Cardiac muscle cell (in vitro differentiated cells and primary cell): ENCODE results near the gene NHLRC4. TPM values are rescaled to one million over a fixed set of nuclear protein-coding genes. Genes with fewer than 3 reads are reported as not detected.

Experiments used
- DNase-seq, 2 donors: peaks; one replicate each; pipeline versions ENCODE4 v3.0.0 to v3.0.0-alpha.2; 2010 to 2017; ENCODE audit warnings: low read depth in 1 of 2, low spot score in 1 of 2
- H3K27ac ChIP-seq: fragments of 200-600 bp; sonication (generic); 2 replicates; pipeline ENCODE4 v1.5.1; 2016
- H3K27me3 ChIP-seq: fragments of 200-600 bp; sonication (generic); 2 replicates; pipeline ENCODE4 v1.6.0; 2016; ENCODE audit warnings: control low read depth
- H3K36me3 ChIP-seq: fragments of 200-600 bp; sonication (generic); 2 replicates; pipeline ENCODE4 v1.5.1; 2016; ENCODE audit warnings: control low read depth
- H3K4me1 ChIP-seq: fragments of 200-600 bp; sonication (generic); 2 replicates; pipeline ENCODE4 v1.8.1; 2017; ENCODE audit warnings: low read depth, mild to moderate bottlenecking, mixed run types
- H3K4me3 ChIP-seq: fragments of 200-600 bp; sonication (generic); 2 replicates; pipeline ENCODE4 v1.5.1; 2016; ENCODE audit warnings: mild to moderate bottlenecking
- H3K9me3 ChIP-seq: fragments of 200-600 bp; sonication (generic); 2 replicates; pipeline ENCODE4 v1.5.1; 2017; ENCODE audit warnings: low read depth, mild to moderate bottlenecking, control low read depth
- CTCF ChIP-seq: IDR thresholded peaks from 2 replicates; pipeline ENCODE4 v1.5.1; 2012; ENCODE audit warnings: low read depth, mild to moderate bottlenecking, low read length
- polyA plus RNA-seq: library from polyadenylated mRNA; unstranded; fragments of >200 nt; fragmentation: Nextera tagmentation; extraction: Ambion mirVana; gene quantifications from 2 replicates; pipeline ENCODE4 v1.2.1, GENCODE V29; 2016
- total RNA-seq: library from RNA; depleted of rRNA; stranded (reverse); fragments of >200 nt; gene quantifications from 2 replicates; pipeline ENCODE4 v1.2.3, GENCODE V29; 2016

The NHLRC4 gene
- total and polyA plus RNA-seq, 2 experiments from 2014 or later, result 2.6 to 3.6 TPM

GRCh38 chr16:582614-583331, 16.0 kb downstream of the NHLRC4 start:
- Histone ChIP-seq H3K27me3 (no peaks in the 10 kb centered on the region), H3K4me1 (peaks cover 7% of the 10 kb centered on the region), H3K27ac (no peak overlapping the region), H3K4me3 (no peak overlapping the region), H3K36me3 (no peaks in the 10 kb centered on the region), H3K9me3 (no peaks in the 10 kb centered on the region)
- no peak for DNase-seq
- no peak for TF ChIP-seq CTCF

DNA sequence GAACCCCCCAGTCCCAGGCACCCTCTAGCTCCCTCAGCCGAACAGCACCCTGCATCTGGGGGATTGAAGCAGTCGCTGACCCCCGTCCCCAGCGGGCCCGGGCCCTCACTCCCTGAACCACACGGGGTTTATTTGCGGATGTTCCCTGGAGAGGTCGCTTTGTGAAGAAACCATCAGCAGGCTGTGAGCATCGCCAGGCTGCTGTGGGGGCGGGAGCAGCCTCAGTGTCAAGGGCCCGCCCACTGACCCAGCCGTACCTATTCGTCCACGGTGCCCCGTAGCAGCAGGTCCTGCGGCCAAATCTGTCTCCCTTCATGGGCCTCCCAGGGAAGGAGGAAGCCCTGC, 16.6 kb downstream of the NHLRC4 start:
- H3K4me3 ChIP-seq, result no peak overlapping the region
- no peaks in the 10 kb centered on the region for H3K27me3 ChIP-seq
- H3K36me3 ChIP-seq, result no peaks in the 10 kb centered on the region
- H3K4me1 ChIP-seq, result peaks cover 13% of the 10 kb centered on the region
- no peaks in the 10 kb centered on the region for H3K9me3 ChIP-seq
- no peak for DNase-seq
- no peak overlapping the region for H3K27ac ChIP-seq
- TF ChIP-seq CTCF, result no peak

DNA sequence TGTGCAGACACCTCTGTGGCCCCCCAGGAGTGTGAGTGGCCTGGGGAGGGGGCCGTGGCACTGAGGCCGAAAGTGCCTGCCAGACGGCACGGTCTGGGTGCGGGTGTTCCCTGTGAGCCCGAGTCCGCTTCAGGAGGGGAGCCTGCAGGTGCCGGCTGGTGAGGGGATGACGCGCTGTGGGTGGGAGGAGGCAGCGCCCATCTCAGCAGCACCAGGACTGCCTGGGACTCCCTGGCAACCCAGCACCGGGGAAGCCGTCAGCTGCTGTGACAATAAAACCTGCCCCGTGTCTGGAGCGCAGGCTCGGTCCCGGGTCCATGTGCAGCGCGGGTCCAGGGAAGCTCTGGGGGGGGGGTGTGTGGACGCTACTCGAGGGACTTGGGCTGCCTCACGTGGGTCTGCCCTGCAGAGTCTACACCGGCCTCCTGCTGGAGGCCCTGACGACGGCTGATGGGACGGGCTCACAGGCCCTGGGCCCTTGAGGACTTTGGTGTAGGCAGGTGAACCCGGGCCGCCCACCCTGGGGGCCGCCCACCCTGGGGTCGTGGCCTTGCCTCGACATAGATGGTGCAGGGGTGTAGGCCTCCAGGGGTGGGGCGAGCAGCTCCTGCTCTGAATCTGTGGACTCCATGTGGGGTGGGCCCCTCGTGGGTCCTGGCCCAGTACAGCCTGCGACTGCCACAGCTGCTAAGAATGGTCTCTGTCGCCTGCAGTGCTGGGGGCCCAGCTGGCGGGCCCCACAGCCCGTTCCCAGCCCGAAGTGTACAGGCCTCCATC, 17.2 kb downstream of the NHLRC4 start:
- Histone ChIP-seq H3K9me3 (no peaks in the 10 kb centered on the region), H3K4me1 (peaks cover 13% of the 10 kb centered on the region), H3K4me3 (no peak overlapping the region), H3K27ac (no peak overlapping the region), H3K36me3 (no peaks in the 10 kb centered on the region), H3K27me3 (no peaks in the 10 kb centered on the region)
- DNase-seq, result no peak
- no peak for TF ChIP-seq CTCF

DNA sequence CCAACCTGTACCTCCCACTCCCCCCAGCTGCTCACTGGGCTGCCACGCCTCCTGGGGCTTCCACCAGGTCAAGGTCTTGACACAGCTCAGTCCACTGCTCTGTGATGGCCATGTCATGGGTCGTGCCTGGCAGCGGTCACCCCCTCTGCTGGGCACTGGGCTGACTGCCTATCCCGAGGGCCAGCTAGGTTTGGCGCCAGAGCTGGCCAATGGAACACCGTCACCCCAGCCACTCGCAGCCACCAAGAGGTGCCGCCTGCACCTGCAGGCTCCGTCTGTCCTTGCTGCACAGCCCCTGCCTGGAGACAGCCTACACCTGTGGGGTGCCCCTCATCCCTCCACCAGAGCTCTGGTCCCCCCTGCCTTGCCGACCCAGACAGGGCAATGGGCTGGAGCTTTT, 18.5 kb downstream of the NHLRC4 start:
- Histone ChIP-seq H3K4me3 (no peak overlapping the region), H3K36me3 (no peaks in the 10 kb centered on the region), H3K9me3 (no peaks in the 10 kb centered on the region), H3K27me3 (no peaks in the 10 kb centered on the region), H3K4me1 (peaks cover 13% of the 10 kb centered on the region), H3K27ac (no peak overlapping the region)
- TF ChIP-seq CTCF, result no peak
- DNase-seq, result no peak

GRCh38 chr16:586047-586644, 19.3 kb downstream of the NHLRC4 start:
- H3K4me1 ChIP-seq, result peaks cover 19% of the 10 kb centered on the region
- DNase-seq, result peak in 1 of 2 donors; percentile 30
- H3K27me3 ChIP-seq, result no peaks in the 10 kb centered on the region
- H3K36me3 ChIP-seq, result no peaks in the 10 kb centered on the region
- no peaks in the 10 kb centered on the region for H3K9me3 ChIP-seq
- no peak for TF ChIP-seq CTCF
- H3K27ac ChIP-seq, result no peak overlapping the region
- no peak overlapping the region for H3K4me3 ChIP-seq
